Osteoblast (primary cell): Measurements from ENCODE around the gene SNUPN. TPM values are rescaled to one million over a fixed set of nuclear protein-coding genes. Genes with fewer than 3 reads are reported as not detected.
"Not testable (repeated sequence)": the region's sequence is repeated elsewhere in the genome, so short reads cannot be mapped to it uniquely, and the experiment has no call there.

Experiments used
- DNase-seq: peaks from one replicate; pipeline ENCODE4 v3.0.0; 2011; ENCODE audit warnings: low spot score, mixed read lengths; ENCODE audit not compliant: insufficient read length; ENCODE audit errors: missing footprints
- H2AFZ ChIP-seq: 2 replicates; pipeline ENCODE4 v1.6.0; 2011; ENCODE audit warnings: mild to moderate bottlenecking, low read length
- H3K27ac ChIP-seq: 2 replicates; pipeline ENCODE4 v1.5.1; 2011; ENCODE audit warnings: mild to moderate bottlenecking, low read depth, low read length, moderate library complexity
- H3K27me3 ChIP-seq: 2 replicates; pipeline ENCODE4 v1.6.0; 2012; ENCODE audit warnings: mild to moderate bottlenecking, control low read depth, inconsistent platforms, low read length, moderate library complexity; ENCODE audit not compliant: insufficient read depth
- H3K36me3 ChIP-seq: 2 replicates; pipeline ENCODE4 v1.5.1; 2011; ENCODE audit warnings: mild to moderate bottlenecking, low read length, control low read depth, moderate library complexity; ENCODE audit not compliant: insufficient read depth
- H3K4me1 ChIP-seq: 2 replicates; pipeline ENCODE4 v1.5.1; 2011; ENCODE audit warnings: mild to moderate bottlenecking, low read length, control low read depth, moderate library complexity; ENCODE audit not compliant: insufficient read depth
- H3K4me2 ChIP-seq: 2 replicates; pipeline ENCODE4 v1.6.0; 2011; ENCODE audit warnings: mild to moderate bottlenecking, low read length; ENCODE audit not compliant: insufficient read depth
- H3K4me3 ChIP-seq: fragments of 200-600 bp; sonication (generic); 3 replicates; pipeline ENCODE4 v1.5.1; 2012; ENCODE audit warnings: mild to moderate bottlenecking, low read length, inconsistent platforms; ENCODE audit not compliant: insufficient read depth
- H3K79me2 ChIP-seq: 2 replicates; pipeline ENCODE4 v1.6.0; 2012; ENCODE audit warnings: mild to moderate bottlenecking, low read length, control low read depth, inconsistent platforms; ENCODE audit not compliant: insufficient read depth
- H3K9me3 ChIP-seq: 2 replicates; pipeline ENCODE4 v1.5.1; 2011; ENCODE audit warnings: low read depth, low read length, control low read depth
- H4K20me1 ChIP-seq: 2 replicates; pipeline ENCODE4 v1.6.0; 2012; ENCODE audit warnings: mild to moderate bottlenecking, low read length, control low read depth; ENCODE audit not compliant: insufficient read depth
- CTCF ChIP-seq: IDR thresholded peaks from 2 replicates; pipeline ENCODE4 v1.5.1; 2011; ENCODE audit warnings: mild to moderate bottlenecking, low read depth, low read length, moderate library complexity; ENCODE audit errors: extremely low read depth
- total RNA-seq: library from RNA; depleted of rRNA; stranded (reverse); fragments of >200 nt; gene quantifications from 2 replicates; pipeline ENCODE4 v1.2.3, GENCODE V29; 2012

The SNUPN gene
- total RNA-seq, 1 donor, result 30.4 TPM

GRCh38 chr15:75637245-75638009 is 11.9 kb upstream of the SNUPN start:
- peaks cover 13% of the 10 kb centered on the region for H4K20me1 ChIP-seq
- H3K9me3 ChIP-seq, result no peaks in the 10 kb centered on the region
- H3K79me2 ChIP-seq, result peaks cover 32% of the 10 kb centered on the region
- peak overlapping the region; percentile 81 for H3K27ac ChIP-seq
- no peaks in the 10 kb centered on the region for H3K27me3 ChIP-seq
- peak overlapping the region; percentile 99 for H3K4me3 ChIP-seq
- no peaks in the 10 kb centered on the region for H3K36me3 ChIP-seq
- H3K4me1 ChIP-seq, result peaks cover 27% of the 10 kb centered on the region
- H3K4me2 ChIP-seq, result peak overlapping the region; percentile 93
- TF ChIP-seq CTCF, result no peak
- no peak for DNase-seq
- no peak overlapping the region for H2AFZ ChIP-seq

DNA sequence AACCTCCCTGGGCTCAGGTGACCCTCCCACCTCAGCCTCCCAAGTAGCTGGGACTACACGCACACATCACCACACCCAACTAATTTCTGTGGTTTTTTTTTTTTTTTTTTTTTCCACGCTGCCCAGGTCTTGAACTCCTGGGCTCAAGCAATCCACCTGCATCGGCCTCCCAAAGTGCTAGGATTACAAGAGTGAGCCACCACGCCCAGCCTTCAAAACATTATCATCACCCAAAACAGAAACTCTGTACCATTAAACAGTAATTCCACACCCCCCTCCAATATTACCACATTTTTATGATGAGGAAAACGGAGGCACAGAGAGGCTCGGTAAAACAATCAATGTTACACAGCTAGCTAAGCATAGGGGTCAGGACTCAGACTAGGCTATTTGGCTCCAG is 10.5 kb upstream of the SNUPN start:
- Histone ChIP-seq H3K36me3 (no peaks in the 10 kb centered on the region), H3K4me1 (peaks cover 25% of the 10 kb centered on the region), H4K20me1 (peaks cover 13% of the 10 kb centered on the region)

GRCh38 chr15:75633922-75634321 is 8.4 kb upstream of the SNUPN start:
- not testable (repeated sequence) for H3K4me3 ChIP-seq, DNase-seq, H3K4me2 ChIP-seq, H4K20me1 ChIP-seq, H3K36me3 ChIP-seq, H2AFZ ChIP-seq, H3K27ac ChIP-seq, H3K9me3 ChIP-seq, H3K27me3 ChIP-seq
- Histone ChIP-seq H3K4me1 (peaks cover 13% of the 10 kb centered on the region), H3K79me2 (peaks cover 22% of the 10 kb centered on the region)

More for the DNA sequence above, 10.5 kb upstream of the SNUPN start:
- Histone ChIP-seq H3K4me3 (no peak overlapping the region), H3K27ac (no peak overlapping the region), H3K79me2 (peaks cover 32% of the 10 kb centered on the region), H3K9me3 (no peaks in the 10 kb centered on the region), H2AFZ (no peak overlapping the region), H3K4me2 (no peak overlapping the region), H3K27me3 (no peaks in the 10 kb centered on the region)
- no peak for DNase-seq
- TF ChIP-seq CTCF, result no peak

GRCh38 chr15:75631935-75632334 is 6.4 kb upstream of the SNUPN start:
- H3K4me2 ChIP-seq, result no peak overlapping the region
- peak; percentile 25 for DNase-seq
- H3K27ac ChIP-seq, result no peak overlapping the region
- H4K20me1 ChIP-seq, result no peaks in the 10 kb centered on the region
- H3K27me3 ChIP-seq, result no peaks in the 10 kb centered on the region
- H2AFZ ChIP-seq, result no peak overlapping the region
- TF ChIP-seq CTCF, result no peak
- no peaks in the 10 kb centered on the region for H3K9me3 ChIP-seq
- no peaks in the 10 kb centered on the region for H3K36me3 ChIP-seq
- peaks cover 8% of the 10 kb centered on the region for H3K79me2 ChIP-seq
- H3K4me3 ChIP-seq, result no peak overlapping the region
- H3K4me1 ChIP-seq, result no peaks in the 10 kb centered on the region
